ENCODE results near the gene DESI2. TPM values are rescaled to one million over a fixed set of nuclear protein-coding genes. Genes with fewer than 3 reads are reported as not detected.

DESI2 gene
- total and polyA plus RNA-seq, 8 donors = 4.9 to 13.2 (median 7.0) TPM

DNA sequence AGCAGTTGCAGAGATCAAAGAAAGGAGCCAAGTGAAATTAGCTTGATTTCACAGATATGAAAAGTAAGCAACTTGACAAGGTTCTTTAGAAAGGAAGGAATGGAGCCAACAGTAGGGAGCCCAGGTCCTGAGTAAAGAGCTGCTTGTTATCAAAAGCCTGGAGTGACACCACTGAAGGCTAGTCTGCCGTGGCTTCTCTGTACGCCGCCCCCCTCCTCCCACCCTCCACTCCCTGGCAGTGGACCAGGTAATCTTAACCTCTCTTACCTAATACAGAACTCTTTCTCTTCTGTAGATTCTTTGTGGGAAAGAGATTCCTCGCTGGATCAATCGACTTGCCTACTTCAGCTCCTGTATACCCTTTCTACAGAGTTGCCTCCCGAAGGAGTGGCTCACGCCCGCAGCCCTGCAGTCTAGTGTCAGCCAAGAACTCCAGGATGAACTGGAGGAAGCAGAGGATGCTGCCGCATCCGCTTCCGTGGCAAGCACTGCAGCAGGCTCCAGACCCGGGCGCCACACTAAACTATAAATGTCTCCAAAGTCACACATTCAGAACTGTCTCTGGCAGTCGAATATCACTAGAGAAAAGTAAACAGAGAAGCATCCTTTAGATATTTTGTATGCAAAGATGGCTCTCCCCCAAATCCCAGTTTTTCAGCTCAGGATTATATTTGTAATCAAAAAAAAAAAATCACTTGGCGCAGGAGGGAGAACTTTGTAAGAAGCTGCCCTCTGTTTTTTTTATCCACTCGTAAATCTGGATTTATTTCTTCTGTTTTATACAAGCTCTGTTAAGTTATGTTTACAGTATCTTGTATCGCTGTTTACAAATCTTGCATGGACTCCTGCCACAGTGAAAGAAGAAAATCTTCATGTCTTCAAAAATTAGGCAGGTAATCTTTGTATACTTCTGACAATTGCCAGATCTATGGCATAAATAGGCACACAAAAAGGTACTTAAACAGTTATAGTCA lies 52.6 kb downstream of the DESI2 start:
- FAIRE-seq (no peak), DNase-seq (no peak), ATAC-seq (peak in 2 of 4 donors; percentile 28 to 51)
- intact Hi-C loops (cut with DNase I) = no loop called here
- Histone ChIP-seq H3K27me3 (no peaks in the 10 kb centered on the region), H3K36me3 (peaks cover 0 to 7% (median 0%) of the 10 kb centered on the region in 3 donors), H3K9me3 (no peaks in the 10 kb centered on the region), H3K27ac (no peak overlapping the region), H3K4me1 (no peaks in the 10 kb centered on the region), H3K4me3 (no peak overlapping the region)
- WGBS, 2 donors = 64 to 72% methylated on average over 17 of the region's 17 CpGs
- TF ChIP-seq, protein P1, sequence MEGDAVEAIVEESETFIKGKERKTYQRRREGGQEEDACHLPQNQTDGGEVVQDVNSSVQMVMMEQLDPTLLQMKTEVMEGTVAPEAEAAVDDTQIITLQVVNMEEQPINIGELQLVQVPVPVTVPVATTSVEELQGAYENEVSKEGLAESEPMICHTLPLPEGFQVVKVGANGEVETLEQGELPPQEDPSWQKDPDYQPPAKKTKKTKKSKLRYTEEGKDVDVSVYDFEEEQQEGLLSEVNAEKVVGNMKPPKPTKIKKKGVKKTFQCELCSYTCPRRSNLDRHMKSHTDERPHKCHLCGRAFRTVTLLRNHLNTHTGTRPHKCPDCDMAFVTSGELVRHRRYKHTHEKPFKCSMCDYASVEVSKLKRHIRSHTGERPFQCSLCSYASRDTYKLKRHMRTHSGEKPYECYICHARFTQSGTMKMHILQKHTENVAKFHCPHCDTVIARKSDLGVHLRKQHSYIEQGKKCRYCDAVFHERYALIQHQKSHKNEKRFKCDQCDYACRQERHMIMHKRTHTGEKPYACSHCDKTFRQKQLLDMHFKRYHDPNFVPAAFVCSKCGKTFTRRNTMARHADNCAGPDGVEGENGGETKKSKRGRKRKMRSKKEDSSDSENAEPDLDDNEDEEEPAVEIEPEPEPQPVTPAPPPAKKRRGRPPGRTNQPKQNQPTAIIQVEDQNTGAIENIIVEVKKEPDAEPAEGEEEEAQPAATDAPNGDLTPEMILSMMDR (IDR thresholded peaks at IDR 0.05) = no peak

DNA sequence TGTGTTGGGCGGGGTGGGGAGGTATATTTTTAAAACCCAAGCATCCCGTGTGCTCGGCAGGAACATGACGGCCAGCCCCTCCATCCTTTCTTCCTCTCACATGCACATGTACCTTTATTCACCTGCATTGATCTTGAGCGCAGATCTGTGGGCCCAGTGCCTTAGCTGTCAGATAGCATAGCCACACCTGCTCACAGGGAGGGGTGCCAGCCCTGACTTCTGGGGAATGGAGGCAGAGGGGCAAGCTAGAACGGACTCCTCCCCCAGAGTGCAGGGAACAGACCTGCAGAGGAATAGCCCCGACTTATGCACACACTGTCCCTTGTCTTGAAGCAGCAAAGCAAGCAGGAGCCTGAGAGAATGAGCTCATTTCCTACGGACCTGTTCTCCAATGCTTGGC lies 56.1 kb downstream of the DESI2 start:
- FAIRE-seq (no peak), ATAC-seq (no peak), DNase-seq (no peak)
- no peaks in the 10 kb centered on the region for H3K9me3 ChIP-seq
- no peak overlapping the region for H3K4me3 ChIP-seq
- intact Hi-C loops (cut with DNase I) = no loop called here
- no peaks in the 10 kb centered on the region for H3K27me3 ChIP-seq
- no peak overlapping the region for H3K27ac ChIP-seq
- WGBS, 2 donors = 86 to 87% methylated on average over 8 of the region's 8 CpGs
- peaks cover 0 to 5% (median 0%) of the 10 kb centered on the region in 3 donors for H3K36me3 ChIP-seq
- no peaks in the 10 kb centered on the region for H3K4me1 ChIP-seq
- TF ChIP-seq, protein P1 (IDR thresholded peaks at IDR 0.05) = no peak

DNA sequence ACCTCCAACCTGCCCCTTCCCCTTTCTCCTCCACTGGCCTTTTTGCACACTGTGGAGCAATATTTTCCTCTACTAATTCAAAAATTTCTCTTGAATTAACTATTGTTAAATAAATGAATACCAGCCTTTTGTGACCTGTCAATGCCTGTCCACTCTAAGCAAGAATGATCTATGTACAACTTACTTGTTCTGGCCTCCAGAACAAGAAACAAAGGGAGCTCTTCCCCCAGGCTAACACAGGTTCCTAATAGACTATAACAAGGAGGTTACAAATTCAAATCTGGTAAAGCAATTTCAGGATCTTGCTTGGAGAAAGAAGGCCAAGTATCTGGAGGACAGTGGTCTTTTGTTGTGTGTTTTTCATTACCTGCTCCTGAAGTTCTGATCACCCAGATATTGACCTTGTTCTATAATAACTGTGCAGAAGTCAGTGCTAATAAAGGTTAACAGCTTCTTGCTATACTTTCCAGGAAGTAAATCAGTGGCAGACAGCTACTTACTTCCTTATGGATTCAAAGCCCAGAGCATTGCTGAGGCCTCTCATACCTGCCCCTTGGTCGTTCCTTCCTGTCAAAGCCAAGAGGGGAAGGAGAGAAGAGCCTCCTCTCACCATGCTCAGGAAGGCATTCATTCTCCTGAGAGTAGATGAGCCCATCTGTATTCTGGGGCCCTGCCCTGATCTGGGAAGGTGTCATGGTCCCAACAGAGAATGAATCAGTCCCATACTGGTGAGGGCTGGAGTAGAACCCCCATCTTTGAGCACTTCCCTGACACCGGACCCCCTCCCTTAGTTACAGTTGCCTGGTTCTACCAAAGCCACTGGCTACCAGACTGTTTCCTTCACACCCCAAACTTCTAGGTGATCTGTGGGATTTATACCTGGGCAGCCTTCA lies 56.8 kb downstream of the DESI2 start:
- intact Hi-C loops (cut with DNase I) = no loop called here
- Histone ChIP-seq H3K4me1 (no peaks in the 10 kb centered on the region), H3K9me3 (no peaks in the 10 kb centered on the region), H3K27ac (no peak overlapping the region), H3K27me3 (no peaks in the 10 kb centered on the region), H3K36me3 (peaks cover 0 to 5% (median 0%) of the 10 kb centered on the region in 3 donors), H3K4me3 (no peak overlapping the region)
- WGBS, 2 donors = 29 to 33% methylated on average over 2 of the region's 2 CpGs
- FAIRE-seq (no peak), DNase-seq (no peak), ATAC-seq (peak in 1 of 4 donors; percentile 30)
- TF ChIP-seq, protein P1 (IDR thresholded peaks at IDR 0.05) = no peak

DNA sequence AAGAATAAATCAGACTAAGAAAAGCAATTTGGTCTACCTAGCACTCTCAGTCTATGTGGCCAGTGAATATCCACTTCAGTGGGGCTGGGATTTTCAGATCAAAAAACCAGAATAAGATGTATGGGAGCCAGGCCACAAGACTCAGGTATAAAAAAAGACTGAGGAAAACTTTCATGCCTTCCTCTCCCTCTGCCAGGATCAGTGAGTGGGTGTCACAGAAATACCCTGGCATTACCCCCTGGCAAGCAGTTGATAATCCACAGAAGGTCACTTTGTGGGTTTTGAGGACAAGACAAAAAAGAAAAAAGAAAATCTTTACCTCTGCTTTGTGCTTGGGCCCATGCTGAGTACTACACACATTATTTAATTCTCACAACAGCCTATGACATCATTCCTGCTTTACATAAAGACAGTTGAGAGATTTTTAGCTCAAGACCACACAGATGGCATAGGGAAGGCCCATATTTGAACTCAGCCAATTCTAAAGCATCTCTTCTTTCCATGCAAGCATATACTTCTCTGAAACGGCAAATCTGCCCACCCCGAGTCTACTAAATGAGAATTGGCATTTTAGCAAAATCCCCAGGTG lies 57.6 kb downstream of the DESI2 start:
- Histone ChIP-seq H3K36me3 (peaks cover 0 to 5% (median 0%) of the 10 kb centered on the region in 3 donors), H3K9me3 (no peaks in the 10 kb centered on the region), H3K4me3 (no peak overlapping the region), H3K4me1 (no peaks in the 10 kb centered on the region), H3K27me3 (no peaks in the 10 kb centered on the region), H3K27ac (no peak overlapping the region)
- DNase-seq = no peak
- TF ChIP-seq, protein P1 (IDR thresholded peaks at IDR 0.05) = no peak
- ATAC-seq = no peak
- no peak for FAIRE-seq
- intact Hi-C loops (cut with DNase I) = no loop called here
- WGBS, 2 donors = 78 to 86% methylated on average over 2 of the region's 2 CpGs

Data from pancreas (tissue), 10 donors.